Trophoblast cell (in vitro differentiated cells and primary cell): Measurements from ENCODE around the gene SS18.

Source experiments
- DNase-seq, 2 donors: peaks; one replicate each; pipeline ENCODE4 v3.0.0-alpha.2; 2016
- H2AFZ ChIP-seq: 2 replicates; pipeline ENCODE4 v1.6.1; 2013; ENCODE audit warnings: low read length, moderate library complexity, mild to moderate bottlenecking; ENCODE audit not compliant: insufficient read depth, poor library complexity
- H2AK5ac ChIP-seq: 2 replicates; pipeline ENCODE4 v1.6.1; 2013; ENCODE audit warnings: mild to moderate bottlenecking, low read length
- H2BK120ac ChIP-seq: 2 replicates; pipeline ENCODE4 v1.6.1; 2013; ENCODE audit warnings: low read length, mild to moderate bottlenecking, moderate library complexity; ENCODE audit not compliant: insufficient read depth, poor library complexity
- H2BK12ac ChIP-seq: 2 replicates; pipeline ENCODE4 v1.6.1; 2013; ENCODE audit warnings: mild to moderate bottlenecking, low read length, moderate library complexity
- H2BK5ac ChIP-seq: 2 replicates; pipeline ENCODE4 v1.6.1; 2013; ENCODE audit warnings: low read length, low read depth, moderate library complexity, mild to moderate bottlenecking; ENCODE audit not compliant: poor library complexity
- H3K14ac ChIP-seq: 2 replicates; pipeline ENCODE4 v1.6.1; 2013; ENCODE audit warnings: mild to moderate bottlenecking, low read length
- H3K18ac ChIP-seq: 2 replicates; pipeline ENCODE4 v1.6.1; 2013; ENCODE audit warnings: mild to moderate bottlenecking, low read length
- H3K23ac ChIP-seq: 2 replicates; pipeline ENCODE4 v1.6.1; 2013; ENCODE audit warnings: low read length
- H3K27ac ChIP-seq: 2 replicates; pipeline ENCODE4 v1.5.1; 2013; ENCODE audit warnings: low read depth, mild to moderate bottlenecking, inconsistent platforms, low read length, moderate library complexity
- H3K27me3 ChIP-seq: 2 replicates; pipeline ENCODE4 v1.6.1; 2013; ENCODE audit warnings: inconsistent platforms, mild to moderate bottlenecking, low read length, moderate library complexity; ENCODE audit not compliant: insufficient read depth
- H3K36me3 ChIP-seq, 2 experiments: 1 replicate in 1 of 2; 2 replicates in 1 of 2; pipeline ENCODE4 v1.6.1; 2013; ENCODE audit warnings: low read length in 2 of 2, mild to moderate bottlenecking in 2 of 2, moderate library complexity in 1 of 2; ENCODE audit not compliant: insufficient read depth in 2 of 2, control insufficient read depth in 1 of 2
- H3K4ac ChIP-seq: 2 replicates; pipeline ENCODE4 v1.6.1; 2013; ENCODE audit warnings: low read depth, mild to moderate bottlenecking, low read length, moderate library complexity
- H3K4me1 ChIP-seq, 2 experiments: 1 replicate in 1 of 2; 2 replicates in 1 of 2; pipeline ENCODE4 v1.6.1; 2013; ENCODE audit warnings: low read length in 2 of 2, mild to moderate bottlenecking in 2 of 2, moderate library complexity in 1 of 2; ENCODE audit not compliant: insufficient read depth in 2 of 2, control insufficient read depth in 1 of 2
- H3K4me2 ChIP-seq: 2 replicates; pipeline ENCODE4 v1.6.1; 2013; ENCODE audit warnings: inconsistent platforms, mild to moderate bottlenecking, low read length, moderate library complexity
- H3K4me3 ChIP-seq: 2 replicates; pipeline ENCODE4 v1.5.1; 2013; ENCODE audit warnings: mild to moderate bottlenecking, low read depth, low read length, inconsistent platforms
- H3K79me1 ChIP-seq: one replicate; pipeline ENCODE4 v1.6.1; 2013; ENCODE audit warnings: low read length
- H3K79me2 ChIP-seq: 2 replicates; pipeline ENCODE4 v1.6.1; 2013; ENCODE audit warnings: low read length, mild to moderate bottlenecking; ENCODE audit not compliant: control insufficient read depth, insufficient read depth, poor library complexity
- H3K9ac ChIP-seq: 2 replicates; pipeline ENCODE4 v1.6.1; 2013; ENCODE audit warnings: mild to moderate bottlenecking, low read length
- H3K9me3 ChIP-seq: 2 replicates; pipeline ENCODE4 v1.6.1; 2013; ENCODE audit warnings: low read depth, mild to moderate bottlenecking, control low read depth, inconsistent platforms, low read length; ENCODE audit not compliant: insufficient read depth
- H4K12ac ChIP-seq: 2 replicates; pipeline ENCODE4 v1.6.1; 2013; ENCODE audit warnings: low read depth, mild to moderate bottlenecking, low read length, moderate library complexity
- H4K8ac ChIP-seq: 2 replicates; pipeline ENCODE4 v1.6.1; 2013; ENCODE audit warnings: low read depth, mild to moderate bottlenecking, low read length, moderate library complexity
- H4K91ac ChIP-seq: one replicate; pipeline ENCODE4 v1.6.1; 2013; ENCODE audit warnings: low read depth, mild to moderate bottlenecking, low read length, moderate library complexity
- WGBS: extraction: QIAGEN DNeasy Blood & Tissue Kit; methylation state at CpG from one replicate; pipeline ENCODE4 v1.1.7; 2013; ENCODE audit warnings: missing lambda C conversion rate; ENCODE audit not compliant: insufficient read length, insufficient coverage; ENCODE audit errors: extremely low coverage; 5-methylcytosine and 5-hydroxymethylcytosine counted together

SS18 gene

DNA sequence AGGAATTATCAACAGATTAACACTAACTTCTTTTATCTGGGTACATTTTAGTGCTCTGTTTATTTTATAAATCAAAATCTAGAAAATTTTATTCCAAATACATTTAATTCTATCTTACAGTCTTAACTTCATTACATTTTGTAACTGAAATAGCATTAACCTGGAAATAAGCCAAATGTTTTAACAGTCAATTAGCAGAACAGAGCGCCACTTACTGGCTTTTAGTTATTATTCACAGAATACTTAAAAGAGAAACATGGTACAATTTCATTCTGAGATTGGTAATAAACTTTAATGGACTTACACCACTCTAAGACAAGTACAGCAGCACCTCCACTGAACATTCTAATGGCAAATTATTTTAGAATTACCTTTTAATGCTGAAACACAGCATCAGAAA is 38.6 kb downstream of the SS18 start:
- Histone ChIP-seq H2BK120ac (no peak overlapping the region), H2BK5ac (no peak overlapping the region), H3K18ac (no peak overlapping the region), H2AK5ac (no peak overlapping the region), H3K14ac (no peak overlapping the region), H3K23ac (no peak overlapping the region), H3K27me3 (no peaks in the 10 kb centered on the region), H3K79me2 (no peaks in the 10 kb centered on the region), H4K12ac (no peak overlapping the region), H3K4me3 (no peak overlapping the region), H3K4me1 (no peaks in the 10 kb centered on the region), H3K4ac (no peak overlapping the region), H2AFZ (no peak overlapping the region), H3K36me3 (peaks cover 9 to 13% of the 10 kb centered on the region in 2 experiments), H3K27ac (no peak overlapping the region), H3K4me2 (no peak overlapping the region), H3K9ac (no peak overlapping the region), H2BK12ac (no peak overlapping the region), H4K8ac (no peak overlapping the region), H3K79me1 (no peaks in the 10 kb centered on the region), H4K91ac (no peak overlapping the region), H3K9me3 (no peaks in the 10 kb centered on the region)
- no CpG with 5 or more reads among the region's 1 CpG for WGBS
- DNase-seq = no peak

GRCh38 chr18:26046419-26047077 is 43.9 kb downstream of the SS18 start:
- Histone ChIP-seq H3K36me3 (peaks cover 3% of the 10 kb centered on the region in 2 experiments), H2BK12ac (no peak overlapping the region), H2AFZ (no peak overlapping the region), H3K27me3 (no peaks in the 10 kb centered on the region), H4K91ac (no peak overlapping the region), H2BK5ac (no peak overlapping the region), H4K12ac (no peak overlapping the region), H3K4me1 (no peaks in the 10 kb centered on the region), H3K23ac (no peak overlapping the region), H3K9ac (no peak overlapping the region), H3K18ac (no peak overlapping the region), H3K9me3 (no peaks in the 10 kb centered on the region), H3K79me2 (no peaks in the 10 kb centered on the region), H3K79me1 (no peaks in the 10 kb centered on the region), H3K4me2 (no peak overlapping the region), H3K27ac (no peak overlapping the region), H3K14ac (no peak overlapping the region), H2AK5ac (no peak overlapping the region), H2BK120ac (no peak overlapping the region), H4K8ac (no peak overlapping the region), H3K4ac (no peak overlapping the region), H3K4me3 (no peak overlapping the region)
- no peak for DNase-seq

DNA sequence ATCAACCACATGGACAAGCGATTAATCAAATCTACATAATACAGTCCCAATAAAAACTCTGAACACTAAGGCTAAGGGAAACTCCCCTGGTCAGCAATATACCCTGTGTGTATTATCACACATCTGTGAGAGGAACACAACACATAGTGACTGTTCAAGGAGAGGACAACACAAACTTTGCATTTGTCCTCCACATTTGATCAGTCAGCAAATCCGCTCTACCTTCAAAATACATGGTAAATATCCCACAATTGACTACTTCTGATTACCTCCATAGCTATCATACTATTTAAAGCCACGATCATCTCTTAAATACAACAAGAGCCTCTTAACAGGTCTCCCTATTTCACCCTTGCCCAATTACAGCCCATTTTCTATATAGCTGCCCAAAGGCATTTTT is 45.6 kb downstream of the SS18 start:
- Histone ChIP-seq H3K36me3 (peaks cover under 1 to 2% of the 10 kb centered on the region in 2 experiments), H2BK12ac (no peak overlapping the region), H3K14ac (no peak overlapping the region), H3K4me2 (no peak overlapping the region), H3K27ac (no peak overlapping the region), H3K4ac (no peak overlapping the region), H3K4me1 (no peaks in the 10 kb centered on the region), H3K9ac (no peak overlapping the region), H3K27me3 (no peaks in the 10 kb centered on the region), H3K18ac (no peak overlapping the region), H3K79me2 (no peaks in the 10 kb centered on the region), H2BK5ac (no peak overlapping the region), H2AK5ac (no peak overlapping the region), H2AFZ (no peak overlapping the region), H2BK120ac (no peak overlapping the region), H4K91ac (no peak overlapping the region), H4K12ac (no peak overlapping the region), H4K8ac (no peak overlapping the region), H3K9me3 (no peaks in the 10 kb centered on the region), H3K79me1 (no peaks in the 10 kb centered on the region), H3K4me3 (no peak overlapping the region), H3K23ac (no peak overlapping the region)
- no CpG with 5 or more reads among the region's 3 CpGs for WGBS
- no peak for DNase-seq

DNA sequence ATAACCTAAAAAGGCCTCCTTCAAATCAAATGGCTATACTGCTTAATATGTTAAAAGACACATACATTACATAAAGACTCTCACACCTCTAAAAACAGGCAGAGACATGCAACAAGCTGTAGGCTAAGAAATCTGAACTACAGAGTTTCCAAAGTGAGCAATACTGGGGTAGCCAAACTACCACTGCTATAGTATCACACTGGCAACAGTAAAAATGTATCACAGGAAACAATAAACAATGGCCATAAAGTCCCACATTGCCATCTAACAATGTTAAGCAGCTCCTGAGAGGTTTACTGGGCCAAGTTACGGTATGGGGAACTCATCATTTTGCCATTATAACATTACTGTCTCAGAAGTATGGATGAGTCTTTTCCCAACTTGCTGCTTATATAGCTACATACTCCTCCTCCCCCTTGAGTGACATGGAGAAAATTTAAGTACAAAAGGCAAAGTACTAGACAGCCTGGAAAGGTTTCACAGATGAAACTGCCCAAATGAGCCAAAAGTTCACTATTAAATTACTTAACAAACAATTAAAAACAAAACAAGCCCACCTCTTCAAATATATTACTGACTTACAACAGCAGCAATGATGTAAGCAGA is 50.3 kb downstream of the SS18 start:
- no peaks in the 10 kb centered on the region for H3K27me3 ChIP-seq

More for the DNA sequence above, 50.3 kb downstream of the SS18 start:
- no peak overlapping the region for H2AK5ac ChIP-seq
- H2BK120ac ChIP-seq = no peak overlapping the region
- no peaks in the 10 kb centered on the region for H3K79me1 ChIP-seq
- no peak overlapping the region for H3K18ac ChIP-seq
- H3K9ac ChIP-seq = no peak overlapping the region
- no peaks in the 10 kb centered on the region for H3K4me1 ChIP-seq
- no peak overlapping the region for H4K12ac ChIP-seq
- no peak overlapping the region for H2BK5ac ChIP-seq
- H2AFZ ChIP-seq = no peak overlapping the region
- H3K4me3 ChIP-seq = no peak overlapping the region
- no peak overlapping the region for H4K8ac ChIP-seq
- DNase-seq = no peak
- no CpG with 5 or more reads among the region's 1 CpG for WGBS
- no peak overlapping the region for H3K23ac ChIP-seq
- H2BK12ac ChIP-seq = no peak overlapping the region
- H3K14ac ChIP-seq = no peak overlapping the region
- peaks cover 0 to 4% of the 10 kb centered on the region in 2 experiments for H3K36me3 ChIP-seq
- H3K79me2 ChIP-seq = no peaks in the 10 kb centered on the region
- H3K4ac ChIP-seq = no peak overlapping the region
- H3K27ac ChIP-seq = no peak overlapping the region
- no peak overlapping the region for H3K4me2 ChIP-seq
- no peaks in the 10 kb centered on the region for H3K9me3 ChIP-seq
- H4K91ac ChIP-seq = no peak overlapping the region
